Right lobe of liver (tissue), 4 donors: ENCODE results near the gene SPATA21.

Experiments
- CTCF ChIP-seq, 4 donors: fragments of 200-600 bp in 3 of 4; fragments of 450-650 bp in 1 of 4; IDR thresholded peaks; one replicate each; pipeline versions ENCODE4 v1.5.1 to v1.8.0; 2016 to 2022; ENCODE audit warnings: antibody characterized with exemption in 4 of 4, mild to moderate bottlenecking in 2 of 4
- POLR2A ChIP-seq: fragments of 450-650 bp; IDR thresholded peaks from one replicate; pipeline ENCODE4 v1.6.1; 2017; ENCODE audit warnings: antibody characterized with exemption, mild to moderate bottlenecking
- donor health status: DM: no; HTN: no; CAD: no.
- donor health status: DM: no; HTN: no; CAD: no.
- donor health status: DM: no; HTN: yes; CAD: no.

- TF ChIP-seq CTCF (IDR thresholded peaks at IDR 0.05) (no peak), POLR2A (no peak)
Measured at GRCh38 chr1:16459352-16459925, 22.2 kb upstream of the SPATA21 start.
